Lower leg skin (tissue), 4 donors: Measurements from ENCODE around the gene BICDL1. TPM values are rescaled to one million over a fixed set of nuclear protein-coding genes. Genes with fewer than 3 reads are reported as not detected.

Source experiments
- DNase-seq, 2 donors: peaks; one replicate each; pipeline ENCODE4 v3.0.0-alpha.2; 2019; ENCODE audit warnings: low spot score in 2 of 2
- H3K4me3 ChIP-seq: fragments of 200-600 bp; sonication (generic); 2 replicates; pipeline ENCODE4 v1.5.1; 2017; ENCODE audit warnings: mild to moderate bottlenecking, low read depth; ENCODE audit not compliant: poor library complexity, severe bottlenecking
- POLR2A ChIP-seq, 2 donors: fragments of 450-650 bp; IDR thresholded peaks; one replicate each; pipeline ENCODE4 v1.6.1; 2016 to 2017; ENCODE audit warnings: antibody characterized with exemption in 2 of 2, mild to moderate bottlenecking in 1 of 2, moderate library complexity in 1 of 2
- WGBS, 2 donors: methylation state at CpG; one replicate each; pipeline ENCODE4 v1.1.5; 2018; 5-methylcytosine and 5-hydroxymethylcytosine counted together
- intact Hi-C: fragments of 100-400 bp; cut with DNase I; formaldehyde crosslinking; loops from one replicate; pipeline ENCODE4 v1.15.0; 2023; ENCODE audit warnings: low total_unique reads
- total RNA-seq, 4 donors: library from RNA; depleted of rRNA; stranded (reverse); fragments of >200 nt; gene quantifications; one replicate each; pipeline ENCODE4 v1.1.0, GENCODE V29; 2016
- TF ChIP-seq, protein P1 (sequence below), 3 donors: fragments of 450-650 bp; IDR thresholded peaks; one replicate each; pipeline ENCODE4 v1.5.1; 2016; ENCODE audit warnings: antibody characterized with exemption in 3 of 3, mild to moderate bottlenecking in 3 of 3, moderate library complexity in 2 of 3

The BICDL1 gene
- total RNA-seq, 4 donors from 2014 or later = 98.2 to 190 (median 131) TPM

DNA sequence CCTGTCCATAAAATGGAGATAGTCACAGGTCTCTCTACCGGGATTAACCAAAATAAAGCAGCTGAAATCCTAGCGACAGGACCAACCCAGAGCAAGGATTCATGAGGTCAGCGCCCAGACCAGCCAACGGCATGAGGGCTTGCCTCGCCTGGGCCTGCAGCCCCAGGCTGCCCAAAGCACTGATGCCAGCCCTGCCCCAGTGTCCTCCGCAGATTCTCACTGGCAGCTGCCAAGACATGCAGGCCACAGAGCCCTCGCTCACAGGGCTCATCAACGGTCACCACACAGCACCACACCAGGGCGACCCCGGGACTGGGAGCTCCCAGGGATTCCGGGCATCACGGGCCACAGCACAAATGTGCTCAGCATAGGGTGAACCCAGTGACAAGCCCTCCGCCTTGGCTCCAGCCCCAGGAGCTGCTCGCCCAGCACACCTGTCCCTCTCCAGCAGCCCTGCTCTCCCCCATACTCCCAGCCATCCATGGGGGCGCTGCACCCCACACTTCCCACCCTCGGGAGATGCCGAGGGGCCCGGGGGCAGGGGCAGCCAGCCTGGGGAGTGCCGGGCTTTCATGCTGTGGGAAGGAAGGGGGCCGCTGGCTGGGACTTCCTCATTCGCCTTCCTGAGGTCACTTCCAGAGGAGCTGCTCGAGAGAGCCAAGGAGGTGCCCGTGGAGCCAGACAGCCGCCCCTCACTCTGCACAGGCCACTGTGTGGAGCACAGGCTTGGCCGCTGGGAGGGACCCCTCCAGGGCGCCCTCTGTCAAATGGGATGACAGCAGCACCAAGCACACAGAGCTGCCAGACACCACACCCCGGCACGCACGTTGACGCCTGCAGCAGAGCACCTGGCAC is 113.4 kb downstream of the BICDL1 start:
- TF ChIP-seq, protein P1, sequence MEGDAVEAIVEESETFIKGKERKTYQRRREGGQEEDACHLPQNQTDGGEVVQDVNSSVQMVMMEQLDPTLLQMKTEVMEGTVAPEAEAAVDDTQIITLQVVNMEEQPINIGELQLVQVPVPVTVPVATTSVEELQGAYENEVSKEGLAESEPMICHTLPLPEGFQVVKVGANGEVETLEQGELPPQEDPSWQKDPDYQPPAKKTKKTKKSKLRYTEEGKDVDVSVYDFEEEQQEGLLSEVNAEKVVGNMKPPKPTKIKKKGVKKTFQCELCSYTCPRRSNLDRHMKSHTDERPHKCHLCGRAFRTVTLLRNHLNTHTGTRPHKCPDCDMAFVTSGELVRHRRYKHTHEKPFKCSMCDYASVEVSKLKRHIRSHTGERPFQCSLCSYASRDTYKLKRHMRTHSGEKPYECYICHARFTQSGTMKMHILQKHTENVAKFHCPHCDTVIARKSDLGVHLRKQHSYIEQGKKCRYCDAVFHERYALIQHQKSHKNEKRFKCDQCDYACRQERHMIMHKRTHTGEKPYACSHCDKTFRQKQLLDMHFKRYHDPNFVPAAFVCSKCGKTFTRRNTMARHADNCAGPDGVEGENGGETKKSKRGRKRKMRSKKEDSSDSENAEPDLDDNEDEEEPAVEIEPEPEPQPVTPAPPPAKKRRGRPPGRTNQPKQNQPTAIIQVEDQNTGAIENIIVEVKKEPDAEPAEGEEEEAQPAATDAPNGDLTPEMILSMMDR (IDR thresholded peaks at IDR 0.05) = no peak
- no peak for TF ChIP-seq POLR2A (IDR thresholded peaks at IDR 0.05)
- H3K4me3 ChIP-seq = no peak overlapping the region
- 31 to 56% methylated on average over 21 to 26 of the region's 30 CpGs for WGBS, 2 donors
- DNase-seq = no peak
- intact Hi-C loops = no loop called here

- H3K4me3 ChIP-seq = no peak overlapping the region
- DNase-seq = no peak
- TF ChIP-seq POLR2A (IDR thresholded peaks at IDR 0.05) = no peak
- TF ChIP-seq, protein P1 (IDR thresholded peaks at IDR 0.05) = no peak
- WGBS, 2 donors = 76 to 83% methylated on average over 11 of the region's 11 CpGs
- intact Hi-C loops = no loop called here
These were observed 114.0 kb downstream of the BICDL1 start for GRCh38 chr12:120103044-120103338.

DNA sequence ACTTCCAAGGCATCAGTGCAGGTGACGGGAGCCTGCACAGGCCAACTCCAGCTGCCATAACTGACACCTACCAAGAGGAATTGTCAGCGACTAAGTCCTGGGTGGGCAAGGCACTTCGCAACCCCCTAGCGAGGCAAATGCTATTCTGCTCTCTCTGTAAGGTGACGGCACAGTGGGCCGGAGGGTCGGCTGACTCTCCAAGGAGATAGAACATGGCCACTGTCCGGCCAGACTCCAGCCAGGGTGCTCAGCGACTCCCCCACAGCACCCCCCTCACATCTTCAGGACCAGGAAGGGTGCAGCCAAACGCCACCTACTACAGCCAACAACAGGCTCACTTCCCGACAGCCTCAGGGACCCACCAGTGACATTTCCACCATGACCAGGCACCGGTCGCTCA is 114.3 kb downstream of the BICDL1 start:
- no peak for DNase-seq
- WGBS, 2 donors = 96 to 97% methylated on average over 13 of the region's 13 CpGs
- TF ChIP-seq, protein P1 (IDR thresholded peaks at IDR 0.05) = no peak
- no peak for TF ChIP-seq POLR2A (IDR thresholded peaks at IDR 0.05)
- H3K4me3 ChIP-seq = no peak overlapping the region
- intact Hi-C loops = no loop called here

DNA sequence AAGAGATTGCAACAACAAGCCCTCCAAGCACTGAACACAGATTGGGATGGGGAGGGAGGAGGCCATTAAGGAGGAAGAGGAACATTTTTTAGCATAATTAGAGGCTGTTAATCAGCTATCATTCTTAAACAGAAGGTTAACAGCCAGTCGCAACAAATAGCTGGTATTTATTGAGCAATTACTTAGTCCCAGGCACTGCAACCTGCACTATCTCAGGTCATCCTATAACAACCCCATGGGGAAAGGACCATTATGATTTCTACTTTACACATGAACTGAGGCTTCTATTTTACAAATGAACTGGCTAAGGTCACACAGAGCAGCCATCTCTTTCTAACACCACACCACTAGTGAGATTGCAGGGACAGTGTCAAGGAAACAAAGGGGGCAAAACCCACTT is 117.1 kb downstream of the BICDL1 start:
- intact Hi-C loops = no loop called here
- no peak overlapping the region for H3K4me3 ChIP-seq
- WGBS, 2 donors = 87 to 96% methylated on average over 1 of the region's 1 CpG
- TF ChIP-seq, protein P1 (IDR thresholded peaks at IDR 0.05) = no peak
- TF ChIP-seq POLR2A (IDR thresholded peaks at IDR 0.05) = no peak
- no peak for DNase-seq

DNA sequence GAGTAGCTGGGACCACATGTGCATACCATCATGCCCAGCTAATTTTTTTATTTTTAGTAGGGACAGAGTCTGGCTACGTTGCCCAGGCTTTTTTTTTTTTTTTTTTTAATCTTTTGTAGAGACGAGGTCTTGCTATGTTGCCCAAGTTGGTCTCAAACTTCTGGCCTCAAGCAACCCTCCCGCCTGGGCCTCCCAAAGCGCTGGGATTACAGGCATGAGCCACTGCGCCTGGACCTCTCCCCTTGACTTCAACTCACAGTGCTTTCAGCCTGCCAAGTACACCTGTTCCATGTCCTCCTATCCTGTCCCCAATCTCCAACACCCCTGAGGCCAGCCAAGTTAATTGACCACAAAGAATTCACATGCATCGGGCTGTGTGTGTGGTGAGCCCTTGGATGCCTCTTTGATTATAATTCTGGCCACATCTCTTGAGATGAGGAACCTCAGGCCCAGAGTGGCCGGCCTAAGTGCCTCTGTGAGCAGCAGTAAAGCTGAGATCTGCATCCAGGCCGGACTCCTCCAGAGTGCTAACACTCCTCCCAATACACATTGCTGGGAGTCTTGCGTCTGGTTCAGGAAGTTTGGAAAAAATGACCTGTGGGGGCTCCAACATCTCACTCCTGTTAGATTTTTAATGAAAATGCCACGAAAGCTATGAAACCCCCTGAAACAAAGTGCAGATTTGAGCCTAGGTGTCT is 120.7 kb downstream of the BICDL1 start:
- WGBS, 2 donors = 80 to 90% methylated on average over 10 of the region's 10 CpGs
- DNase-seq = no peak
- TF ChIP-seq, protein P1 (IDR thresholded peaks at IDR 0.05) = no peak
- TF ChIP-seq POLR2A (IDR thresholded peaks at IDR 0.05) = no peak

More for the DNA sequence above, 120.7 kb downstream of the BICDL1 start:
- intact Hi-C loops = no loop called here
- no peak overlapping the region for H3K4me3 ChIP-seq
